HepG2 (cell line): ENCODE results near the gene GAS2L1. TPM values are rescaled to one million over a fixed set of nuclear protein-coding genes. Genes with fewer than 3 reads are reported as not detected.

Source experiments
- ATAC-seq: fragments of 200-7000 bp; cut with Tn5 transposase; 3 replicates; pipeline ENCODE4 v1.9.1; 2020; ENCODE audit warnings: mild to moderate bottlenecking, moderate library complexity
- BruUV-seq: library from RNA; stranded (reverse); fragments of 400-500 nt; replicated peaks from 2 replicates; lab custom pipeline; 2021; lab: Mats Ljungman, UMichigan
- CTCF ChIA-PET: fragments of 300-600 bp; formaldehyde crosslinking; extraction: SDS; loops from one replicate; lab custom pipeline; 2021; ENCODE audit warnings: low total read pairs, inconsistent platforms, low intra/inter-chr PET ratio; lab: Yijun Ruan, JAX
- POLR2A ChIA-PET: fragments of 350-600 bp; sonication (Branson Sonifier 250); formaldehyde crosslinking; loops from one replicate; lab custom pipeline; 2020; ENCODE audit warnings: antibody characterized with exemption, inconsistent platforms; lab: Yijun Ruan, JAX
- DNase-seq: peaks from one replicate; pipeline ENCODE4 v3.0.0-alpha.2; 2015; ENCODE audit warnings: low spot score
- FAIRE-seq: peaks from 3 replicates; lab custom pipeline; 2011; peaks lifted over from hg19 to GRCh38; lab: Jason Lieb, UNC
- H2AFZ ChIP-seq: one replicate; pipeline ENCODE4 v1.6.1; 2011; ENCODE audit warnings: low read length, inconsistent platforms
- H3K27ac ChIP-seq: fragments of 300-600 bp; 3 replicates; pipeline ENCODE4 v1.8.0; 2011; ENCODE audit warnings: mixed run types, mild to moderate bottlenecking, mixed read lengths, low read length, inconsistent platforms; ENCODE audit not compliant: insufficient read depth; ENCODE audit errors: extremely low read length
- H3K27me3 ChIP-seq, 2 experiments: fragments of 200-600 bp in 1 of 2; 2 replicates in 1 of 2; 3 replicates in 1 of 2; pipeline versions ENCODE4 v1.6.0 to v1.8.0; 2011; ENCODE audit warnings: low read length in 2 of 2, mild to moderate bottlenecking in 2 of 2, moderate library complexity in 2 of 2, inconsistent platforms in 1 of 2; ENCODE audit not compliant: insufficient read depth in 2 of 2, control insufficient read depth in 1 of 2
- H3K36me3 ChIP-seq, 2 experiments: fragments of 200-600 bp in 1 of 2; replicated peaks in 1 of 2; 2 replicates in 1 of 2; 3 replicates in 1 of 2; pipeline versions ENCODE4 v1.5.1 to v1.8.0; 2011; ENCODE audit warnings: low read length in 2 of 2, inconsistent platforms in 1 of 2; ENCODE audit not compliant: insufficient read depth in 2 of 2, control insufficient read depth in 1 of 2
- H3K4me1 ChIP-seq: 2 replicates; pipeline ENCODE4 v1.5.1; 2012; ENCODE audit warnings: low read length, inconsistent platforms; ENCODE audit not compliant: insufficient read depth
- H3K4me2 ChIP-seq: 2 replicates; pipeline ENCODE4 v1.6.0; 2011; ENCODE audit warnings: low read depth, low read length, inconsistent platforms
- H3K4me3 ChIP-seq, 3 experiments: fragments of 200-600 bp in 1 of 3; sonication (generic), shearing (Covaris generic) in 1 of 3; replicated peaks in 1 of 3; 2 replicates each; pipeline ENCODE4 v1.5.1; 2011 to 2016; ENCODE audit warnings: low read length in 3 of 3, inconsistent platforms in 2 of 3, low read depth in 2 of 3, mild to moderate bottlenecking in 2 of 3, control low read depth in 1 of 3, mixed read lengths in 1 of 3; ENCODE audit not compliant: insufficient read depth in 1 of 3
- H3K79me2 ChIP-seq: one replicate; pipeline ENCODE4 v1.6.1; 2011; ENCODE audit warnings: low read length, inconsistent platforms; ENCODE audit not compliant: insufficient read depth
- H3K9ac ChIP-seq: 2 replicates; pipeline ENCODE4 v1.6.0; 2011; ENCODE audit warnings: mild to moderate bottlenecking, low read depth, low read length, inconsistent platforms; ENCODE audit not compliant: insufficient read depth
- H3K9me3 ChIP-seq: 2 replicates; pipeline ENCODE4 v1.5.1; 2012; ENCODE audit warnings: mild to moderate bottlenecking, low read length
- H4K20me1 ChIP-seq: 2 replicates; pipeline ENCODE4 v1.6.0; 2011; ENCODE audit warnings: inconsistent platforms, mild to moderate bottlenecking, low read length, moderate library complexity; ENCODE audit not compliant: insufficient read depth
- AGO1 ChIP-seq: fragments of 200-400 bp; formaldehyde crosslinking; IDR thresholded peaks from 2 replicates; pipeline ENCODE4 v1.6.1; 2017; ENCODE audit warnings: mild to moderate bottlenecking, low read depth, low read length, moderate library complexity; ENCODE audit not compliant: poor library complexity, severe bottlenecking
- CEBPG ChIP-seq: IDR thresholded peaks from 2 replicates; pipeline ENCODE4 v1.6.1; 2016
- FOXA1 ChIP-seq, 2 experiments: fragments of 450-650 bp in 1 of 2; sonication (generic) in 1 of 2; formaldehyde crosslinking in 1 of 2; IDR thresholded peaks; 2 replicates each; pipeline versions ENCODE4 v1.4.0 to v1.6.1; 2016 to 2020; ENCODE audit warnings: missing genetic modification reagents in 1 of 2
- GATA4 ChIP-seq: sonication (generic); IDR thresholded peaks from 2 replicates; pipeline ENCODE4 v1.6.1; 2016; ENCODE audit warnings: antibody characterized with exemption, low read depth, borderline replicate concordance
- HBP1 ChIP-seq: IDR thresholded peaks from 2 replicates; pipeline ENCODE4 v1.6.1; 2016; ENCODE audit warnings: low read depth, control low read depth
- JDP2 ChIP-seq: sonication (generic); formaldehyde crosslinking; IDR thresholded peaks from 2 replicates; pipeline ENCODE4 v1.8.1; 2022; ENCODE audit warnings: missing genetic modification reagents, borderline replicate concordance
- KLF15 ChIP-seq: sonication (generic); formaldehyde crosslinking; IDR thresholded peaks from 2 replicates; pipeline ENCODE4 v1.8.1; 2023; ENCODE audit warnings: borderline replicate concordance, mild to moderate bottlenecking, inconsistent platforms, missing genetic modification reagents, mixed read lengths
- NR0B2 ChIP-seq: sonication (generic); formaldehyde crosslinking; IDR thresholded peaks from 2 replicates; pipeline ENCODE4 v1.4.0; 2020; ENCODE audit warnings: mild to moderate bottlenecking, missing genetic modification reagents
- POLR2G ChIP-seq: fragments of 200-400 bp; formaldehyde crosslinking; IDR thresholded peaks from 2 replicates; pipeline ENCODE4 v1.6.1; 2018; ENCODE audit warnings: mild to moderate bottlenecking, low read depth, low read length, moderate library complexity
- WGBS: methylation state at CpG from one replicate; pipeline ENCODE4 v1.1.6; 2017; ENCODE audit warnings: low lambda C conversion rate; 5-methylcytosine and 5-hydroxymethylcytosine counted together
- in situ Hi-C: cut with HindIII; loops from 2 replicates; pipeline ENCODE4 v1.10.0; 2017; ENCODE audit warnings: low pct_unique_long_range_greater_than_20kb; ENCODE audit not compliant: extremely low pct_ligation_motif_present
- intact Hi-C: fragments of 100-400 bp; cut with micrococcal nuclease; formaldehyde crosslinking; loops from one replicate; pipeline ENCODE4 v1.10.0; 2022; ENCODE audit not compliant: unreplicated experiment
- polyA plus RNA-seq, 8 experiments: library from polyadenylated mRNA; depleted of rRNA in 3 of 8; stranded (reverse) in 7 of 8; unstranded in 1 of 8; fragments of >200 nt; fragmentation: Illumina TruSeq in 4 of 8; extraction: Trizol in 4 of 8; gene quantifications; 2 replicates each; pipeline versions ENCODE4 v1.2.1 to v1.2.3, GENCODE V29; 2011 to 2016; ENCODE audit warnings: low read depth in 4 of 8, missing spikeins in 1 of 8, mixed read lengths in 1 of 8; ENCODE audit not compliant: insufficient read depth in 1 of 8
- total RNA-seq, 5 experiments: library from RNA; depleted of rRNA; stranded (reverse); fragments of >200 nt; fragmentation: Illumina TruSeq; extraction: Trizol; gene quantifications; 2 replicates each; pipeline ENCODE4 v1.2.3, GENCODE V29; 2016; ENCODE audit warnings: low read depth in 1 of 5

Gene GAS2L1
- total and polyA plus RNA-seq, 2 of the 13 experiments (the other 11 are each of a cell fraction or from before 2014, with no cell fraction given) = 1.8 to 3.3 TPM

GRCh38 chr22:29301716-29302401 is 4.6 kb upstream of the GAS2L1 start:
- FAIRE-seq (no peak), DNase-seq (no peak), ATAC-seq (peak; percentile 6)
- Histone ChIP-seq H3K4me2 (no peak overlapping the region), H3K4me3 (no peak overlapping the region), H3K79me2 (no peaks in the 10 kb centered on the region), H3K27me3 (no peaks in the 10 kb centered on the region), H4K20me1 (0 out of 2 replicates have a peak, but pooled peaks cover 9% of the 10 kb centered on the region), H3K9me3 (no peaks in the 10 kb centered on the region), H3K36me3 (peaks cover 22 to 28% of the 10 kb centered on the region in 2 experiments), H3K4me1 (peaks cover 28% of the 10 kb centered on the region), H3K27ac (no peak overlapping the region), H3K9ac (no peak overlapping the region), H2AFZ (no peak overlapping the region)
- intact Hi-C loops (no loop called here), in situ Hi-C loops (no loop called here)
- TF ChIP-seq AGO1 (peak; percentile 0), FOXA1 (IDR thresholded peaks at IDR 0.05) (no peak), FOXA1 (CRISPR knock-in tag; IDR thresholded peaks at IDR 0.05) (no peak), GATA4 (no peak), NR0B2 (0 out of 2 replicates have a peak, but pooled peaks have one; percentile 39), POLR2G (0 out of 2 replicates have a peak, but pooled peaks have one; percentile 13), CEBPG (CRISPR knock-in tag) (no peak), KLF15 (CRISPR knock-in tag) (no peak), HBP1 (CRISPR knock-in tag) (no peak), JDP2 (CRISPR knock-in tag) (no peak)
- CTCF ChIA-PET = no interaction called here
- POLR2A ChIA-PET = interaction anchor here (1.0 kb wide), 1 partner anchor 41 kb away, joined by 4 read pairs; no protein-coding TSS in a partner anchor
- no TSS peak for BruUV-seq
- WGBS = 94% methylated on average over 16 of the region's 17 CpGs
